NCI-H526 treated with DMSO at 0.1 percent for 48 hours (cell line): Measurements from ENCODE around the gene MARCKSL1.
A peak's percentile ranks its signal among the peaks of the same experiment; 100 is the strongest.
"Not testable (repeated sequence)": the region's sequence is repeated elsewhere in the genome, so short reads cannot be mapped to it uniquely, and the experiment has no call there.

Source experiments
- DNase-seq: peaks from one replicate; lab custom pipeline; 2025; lab: John Stamatoyannopoulos, UW

Gene MARCKSL1, protein sequence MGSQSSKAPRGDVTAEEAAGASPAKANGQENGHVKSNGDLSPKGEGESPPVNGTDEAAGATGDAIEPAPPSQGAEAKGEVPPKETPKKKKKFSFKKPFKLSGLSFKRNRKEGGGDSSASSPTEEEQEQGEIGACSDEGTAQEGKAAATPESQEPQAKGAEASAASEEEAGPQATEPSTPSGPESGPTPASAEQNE

DNA sequence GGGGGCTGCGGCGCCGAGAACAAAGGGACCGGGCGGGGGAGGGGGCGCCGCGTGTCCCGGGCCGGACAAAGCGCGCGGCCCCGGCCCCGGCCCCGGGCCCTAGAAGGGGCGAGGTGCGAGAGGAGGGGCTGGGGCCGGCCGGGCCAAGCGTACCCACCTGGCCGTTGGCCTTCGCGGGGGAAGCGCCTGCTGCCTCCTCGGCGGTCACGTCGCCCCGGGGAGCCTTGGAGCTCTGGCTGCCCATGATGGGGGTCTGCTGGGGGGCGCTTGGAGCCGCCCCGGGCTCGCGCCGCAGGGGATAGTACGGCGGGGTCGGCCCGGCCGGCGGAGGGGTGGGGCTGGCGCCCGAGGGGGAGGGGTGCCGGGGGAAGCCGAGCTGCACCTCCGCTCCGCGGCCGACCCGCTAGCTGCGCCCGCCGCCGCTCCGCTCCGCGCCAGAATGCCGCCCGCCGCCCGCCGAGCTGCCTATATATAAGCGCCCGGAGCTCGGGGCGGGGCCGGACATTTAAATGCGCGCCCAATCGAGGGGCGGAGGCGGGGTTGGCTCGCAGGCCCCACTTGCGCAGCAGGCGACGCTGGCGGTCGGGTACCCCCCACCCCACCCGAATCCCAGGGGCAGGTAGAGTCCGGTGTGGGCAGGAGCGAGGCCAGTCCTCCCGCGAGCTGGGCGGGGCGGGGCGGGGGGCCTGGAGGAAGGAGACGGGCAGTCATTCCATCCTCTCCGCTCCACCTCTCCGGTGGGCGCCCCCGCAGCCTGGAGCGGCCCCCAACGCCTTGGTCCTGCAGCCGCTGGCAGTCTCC, at the start of gene MARCKSL1:
Gene MARCKSL1 (minus strand): TSS at position 444 of the 801 bp plus-strand sequence. CDS start 200 bp downstream, at position 244.
- DNase-seq = peak; percentile 64

DNA sequence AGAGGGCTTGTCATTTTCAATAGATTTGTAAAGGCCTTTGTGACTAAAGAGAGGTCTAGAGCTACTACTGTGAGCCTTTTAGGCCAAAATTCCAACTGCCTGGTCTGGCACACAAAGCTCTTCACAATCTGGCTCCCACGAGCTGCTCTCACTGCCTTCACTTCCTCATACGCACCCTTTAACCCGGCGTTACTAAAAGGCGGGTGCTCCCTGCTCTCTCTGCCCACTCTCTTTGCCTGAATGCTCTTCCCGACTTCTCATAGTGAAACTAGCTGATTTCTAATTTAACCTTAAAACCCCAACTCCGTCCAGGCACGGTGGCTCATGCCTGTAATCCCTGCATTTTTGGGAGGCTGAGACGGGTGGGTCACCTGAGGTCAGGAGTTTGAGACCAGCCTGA, 44.0 kb upstream of the MARCKSL1 start:
- no peak for DNase-seq

DNA sequence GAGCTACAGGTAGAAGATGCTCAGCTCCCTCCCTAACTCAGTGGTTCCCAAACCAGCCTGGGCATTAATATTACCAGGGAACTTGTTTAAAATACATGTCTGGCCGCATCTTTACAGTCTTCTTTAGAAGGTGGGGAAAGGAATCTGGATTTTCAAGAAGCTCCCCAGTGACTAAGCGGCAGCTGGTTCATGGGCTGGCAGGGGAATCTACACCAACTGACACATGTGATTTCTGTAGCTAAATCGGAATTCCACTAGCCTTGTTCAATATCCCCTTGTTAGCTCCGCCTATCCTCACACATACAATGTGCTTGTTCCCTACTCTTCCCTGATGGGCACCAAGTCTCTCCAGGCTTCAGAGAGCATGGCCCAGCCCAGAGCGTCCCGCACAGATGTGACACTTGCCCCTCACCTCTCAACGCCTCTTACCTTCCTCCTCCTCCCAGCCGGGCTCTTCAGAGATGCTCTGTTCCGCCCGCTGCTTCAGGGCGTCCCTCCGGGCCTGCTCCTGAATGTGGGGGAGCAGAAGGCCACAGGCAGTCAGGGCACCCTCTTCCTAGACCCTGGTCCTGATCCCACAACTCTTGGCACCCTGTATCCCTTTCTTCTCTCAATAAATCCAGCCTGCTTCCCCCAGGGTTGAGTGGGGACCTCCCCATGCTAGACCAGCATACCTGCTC, 41.6 kb upstream of the MARCKSL1 start:
- no peak for DNase-seq

DNA sequence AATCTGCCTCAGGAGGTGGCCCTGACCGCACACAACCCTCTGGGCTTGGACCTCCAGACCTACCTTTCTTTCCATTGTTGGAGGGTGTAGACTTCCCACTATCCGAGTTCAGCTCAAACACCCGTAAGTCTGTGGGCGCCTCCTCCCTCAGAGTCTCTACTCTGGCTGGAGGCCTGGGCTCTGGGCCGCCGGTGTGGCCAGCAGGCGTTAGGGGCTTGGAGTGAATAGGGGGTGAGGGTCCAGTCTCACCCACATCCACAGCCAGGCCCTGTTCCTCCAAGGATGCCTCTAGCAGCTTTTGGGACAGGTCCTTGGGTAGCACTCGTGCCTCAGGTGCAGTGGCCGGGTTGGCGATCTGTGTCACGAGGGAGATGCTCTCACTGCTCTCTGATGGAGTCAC, 40.2 kb upstream of the MARCKSL1 start:
- DNase-seq = no peak

DNA sequence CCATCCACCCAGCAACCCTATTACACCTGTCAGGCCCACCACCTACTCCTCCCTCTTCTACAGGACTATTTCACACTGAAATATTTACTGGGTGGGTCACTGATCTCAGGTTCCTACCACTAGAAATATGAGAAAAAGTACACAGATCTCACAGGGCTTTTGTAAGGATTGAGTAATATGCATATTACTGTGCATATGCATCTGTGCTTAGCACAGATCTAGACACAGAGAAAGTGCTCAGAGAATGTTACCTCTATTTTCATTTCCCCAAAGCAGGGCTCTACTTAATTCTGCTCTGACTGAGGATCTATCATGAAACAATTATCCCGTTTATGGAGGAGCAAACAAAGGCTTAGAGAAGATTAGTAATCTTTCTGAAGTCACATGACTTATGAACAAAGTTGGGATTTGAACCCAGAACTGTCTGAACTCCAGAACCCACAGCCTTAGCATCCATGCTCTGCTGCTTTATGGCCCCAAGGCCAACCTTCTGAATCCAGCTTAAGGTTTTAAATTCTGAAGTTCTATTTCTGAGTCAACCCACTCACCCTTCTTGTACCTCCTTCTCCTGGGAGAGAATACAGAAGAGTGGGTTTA, 38.1 kb upstream of the MARCKSL1 start:
- DNase-seq = no peak

DNA sequence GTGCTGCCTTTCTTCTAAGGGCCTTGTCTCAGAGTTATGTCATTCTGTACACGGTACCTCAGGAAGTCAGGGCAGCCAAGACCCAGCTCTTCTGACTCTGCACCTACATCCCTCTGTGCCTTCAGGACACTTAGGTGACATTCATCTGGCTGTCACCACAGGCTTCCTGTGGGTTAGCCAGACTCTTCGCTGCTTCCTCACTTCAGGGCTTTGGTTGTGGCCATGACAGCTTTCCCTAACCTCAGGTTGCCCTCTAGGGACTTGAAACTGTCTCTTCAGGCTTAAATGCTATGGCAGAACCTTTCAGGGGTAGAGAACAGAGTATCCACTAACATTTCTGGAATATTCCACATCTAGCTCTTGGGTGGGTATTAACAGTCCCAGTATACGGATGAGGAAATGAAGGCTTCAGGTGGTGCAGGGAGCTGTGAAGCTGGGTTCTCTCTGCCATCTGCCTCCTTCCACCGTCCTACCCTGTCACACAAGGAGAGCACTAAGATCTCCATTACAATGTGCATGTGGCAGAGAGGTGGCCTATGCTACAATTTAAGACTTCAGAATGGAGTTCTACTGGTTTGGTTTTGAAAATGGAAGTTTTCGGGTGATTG, 36.2 kb upstream of the MARCKSL1 start:
- no peak for DNase-seq

DNA sequence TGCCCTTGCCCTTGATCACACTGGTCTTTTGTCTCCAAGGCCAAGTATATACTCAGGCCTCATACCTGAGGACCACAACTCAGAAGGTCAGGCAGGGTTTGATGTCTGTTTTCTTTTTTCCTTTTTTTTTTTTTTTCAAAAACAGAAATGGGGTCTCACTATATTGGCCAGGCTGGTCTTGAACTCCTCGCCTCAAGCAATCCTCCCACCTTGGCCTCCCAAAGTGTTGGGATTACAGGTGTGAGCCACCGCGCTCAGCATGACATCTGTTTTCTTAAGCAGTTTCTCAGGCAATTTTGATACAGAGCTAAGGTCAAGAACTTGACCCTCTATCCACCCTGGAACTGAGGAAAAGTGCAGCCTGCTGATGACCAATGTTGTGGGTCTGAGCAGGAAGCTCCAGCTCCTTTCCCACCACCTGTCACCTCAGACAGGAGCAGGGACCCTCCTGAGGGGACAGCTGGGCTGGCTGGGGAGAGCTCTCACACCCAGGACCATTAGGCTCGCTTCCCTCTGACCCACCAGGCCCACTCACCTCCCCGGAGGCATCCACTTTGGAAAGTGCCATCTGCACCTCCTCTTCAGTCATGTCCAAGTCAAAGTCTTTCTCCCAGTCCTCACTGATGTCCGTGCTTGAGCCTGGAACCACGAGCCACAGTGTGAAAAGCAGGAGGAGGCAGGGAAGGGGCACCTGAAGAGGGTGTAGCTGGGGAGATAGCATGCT, 32.0 kb upstream of the MARCKSL1 start:
- no peak for DNase-seq

DNA sequence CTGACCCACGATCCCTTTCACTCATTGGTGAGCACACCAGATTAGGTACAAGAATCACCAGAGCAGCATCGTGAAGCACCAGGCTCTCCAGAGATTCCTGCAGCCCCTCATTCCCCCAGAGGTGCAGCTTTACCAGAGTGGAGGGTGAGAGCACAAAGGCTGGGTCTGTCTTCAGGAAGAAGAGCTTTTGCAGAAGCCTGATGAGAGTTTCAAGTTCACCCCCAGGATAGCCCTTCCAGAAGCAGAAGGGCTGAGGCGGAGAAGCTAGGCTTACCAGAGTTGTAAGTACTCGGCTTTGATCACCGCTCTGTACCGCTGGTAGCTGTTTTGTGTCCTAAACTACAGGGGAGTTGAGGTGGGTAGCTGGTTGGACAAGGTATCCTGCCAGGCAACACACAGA, 29.4 kb upstream of the MARCKSL1 start:
- DNase-seq = no peak

DNA sequence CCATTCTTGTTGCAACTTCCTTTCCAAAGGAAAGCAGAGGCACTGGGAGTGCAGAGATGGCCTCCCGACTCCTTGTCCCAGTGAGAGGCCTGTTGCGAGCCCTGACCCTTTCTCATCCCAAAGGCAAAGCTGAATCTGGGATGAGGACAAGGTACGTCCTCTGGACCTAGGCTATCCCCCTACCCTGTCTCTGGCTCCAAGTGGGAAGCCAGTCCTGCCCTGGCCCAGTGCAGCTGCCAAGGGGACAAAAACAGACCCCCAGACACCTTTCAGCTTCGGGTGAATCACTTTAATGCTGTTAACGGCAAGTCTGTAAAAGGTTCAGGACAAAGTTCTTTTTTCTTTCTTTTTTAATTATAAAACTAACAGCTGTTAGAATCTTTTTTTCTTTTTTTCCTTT, 28.8 kb upstream of the MARCKSL1 start:
- DNase-seq = no peak

DNA sequence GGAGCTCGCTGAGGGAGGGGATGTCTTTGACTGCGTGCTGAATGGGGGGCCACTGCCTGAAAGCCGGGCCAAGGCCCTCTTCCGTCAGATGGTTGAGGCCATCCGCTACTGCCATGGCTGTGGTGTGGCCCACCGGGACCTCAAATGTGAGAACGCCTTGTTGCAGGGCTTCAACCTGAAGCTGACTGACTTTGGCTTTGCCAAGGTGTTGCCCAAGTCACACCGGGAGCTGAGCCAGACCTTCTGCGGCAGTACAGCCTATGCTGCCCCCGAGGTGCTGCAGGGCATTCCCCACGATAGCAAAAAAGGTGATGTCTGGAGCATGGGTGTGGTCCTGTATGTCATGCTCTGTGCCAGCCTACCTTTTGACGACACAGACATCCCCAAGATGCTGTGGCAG, 27.7 kb upstream of the MARCKSL1 start:
- no peak for DNase-seq

DNA sequence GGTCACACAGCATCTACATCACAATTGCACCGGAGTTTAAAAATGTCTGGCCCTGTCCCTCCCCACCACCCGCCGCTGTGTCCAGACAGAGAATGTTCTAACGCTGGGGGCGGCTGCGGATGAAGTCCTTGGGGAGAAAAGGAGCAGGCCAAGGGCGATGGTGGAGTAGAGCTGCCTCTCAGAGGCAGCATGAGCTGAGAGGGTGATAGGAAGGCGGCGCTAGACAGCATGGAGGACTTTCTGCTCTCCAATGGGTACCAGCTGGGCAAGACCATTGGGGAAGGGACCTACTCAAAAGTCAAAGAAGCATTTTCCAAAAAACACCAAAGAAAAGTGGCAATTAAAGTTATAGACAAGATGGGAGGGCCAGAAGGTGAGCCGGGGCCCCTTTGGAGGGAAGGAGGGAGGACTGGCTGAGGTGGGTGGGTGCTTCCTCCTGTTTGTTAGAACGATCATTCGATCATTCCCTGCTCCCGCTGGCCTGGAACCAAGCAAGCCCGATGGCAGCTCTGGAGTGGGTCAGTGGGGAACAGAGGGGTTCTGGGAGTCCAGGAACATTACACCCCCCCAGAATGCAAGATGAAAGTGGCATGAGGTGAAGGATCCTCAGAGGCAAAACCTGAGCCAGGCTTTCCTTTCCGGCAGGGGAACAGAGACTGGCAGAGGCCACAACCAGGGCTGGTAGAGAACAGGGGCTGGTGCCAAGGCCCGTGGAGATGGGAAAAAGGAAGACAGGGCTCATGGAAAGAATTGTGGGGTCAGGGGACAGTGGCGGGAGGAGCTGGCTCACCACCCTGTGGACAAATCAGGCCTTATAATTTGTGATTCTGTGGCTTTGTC, 26.7 kb upstream of the MARCKSL1 start, which contains the start of the genes FAM229A and TSSK3:
Gene FAM229A (minus strand): TSS at position 12 of the 840 bp plus-strand sequence. CDS start 394 bp downstream, outside the sequence.
Gene TSSK3 (plus strand): TSS at position 66 of the 840 bp plus-strand sequence. CDS start 163 bp downstream, at position 229.
- no peak for DNase-seq

DNA sequence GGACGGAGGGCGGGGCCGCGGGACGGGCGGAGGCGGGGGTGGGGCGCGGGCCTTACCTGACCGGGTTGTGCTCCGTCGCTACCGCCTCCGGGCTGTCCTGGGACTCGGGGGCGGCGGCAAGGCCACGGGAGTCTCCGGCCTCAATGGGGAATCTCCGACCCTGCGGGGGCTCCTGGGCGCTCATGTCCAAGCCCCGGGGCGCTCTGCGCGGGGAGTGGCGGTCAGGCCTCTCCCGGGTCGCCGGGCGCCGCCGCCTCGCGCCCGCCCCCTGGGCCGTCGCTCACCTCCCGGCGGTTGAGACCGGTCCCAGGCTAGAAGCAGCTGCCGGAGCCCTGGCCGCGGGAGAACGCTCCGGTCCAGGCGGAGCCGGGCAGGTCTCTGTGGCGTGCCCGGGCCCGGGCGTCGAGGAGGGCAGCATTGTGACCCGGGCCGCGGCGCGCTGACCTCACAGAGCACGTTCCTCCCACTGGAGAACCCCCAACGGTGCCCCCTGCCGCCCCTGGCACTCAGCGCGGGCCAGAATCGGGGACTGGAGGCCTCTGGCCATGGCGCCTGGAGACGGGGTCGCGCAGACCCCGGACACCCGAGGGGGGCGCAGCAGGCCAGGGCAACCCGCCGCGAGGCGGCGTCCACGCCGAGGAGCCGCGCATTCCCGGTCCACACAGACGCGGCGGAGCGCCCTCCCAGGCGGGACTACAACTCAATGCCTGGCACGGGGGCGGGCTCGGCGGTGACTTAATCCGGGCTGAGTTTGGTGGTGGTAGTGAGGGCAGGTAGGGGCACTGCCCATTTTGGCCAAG, 25.8 kb upstream of the MARCKSL1 start:
- no peak for DNase-seq

DNA sequence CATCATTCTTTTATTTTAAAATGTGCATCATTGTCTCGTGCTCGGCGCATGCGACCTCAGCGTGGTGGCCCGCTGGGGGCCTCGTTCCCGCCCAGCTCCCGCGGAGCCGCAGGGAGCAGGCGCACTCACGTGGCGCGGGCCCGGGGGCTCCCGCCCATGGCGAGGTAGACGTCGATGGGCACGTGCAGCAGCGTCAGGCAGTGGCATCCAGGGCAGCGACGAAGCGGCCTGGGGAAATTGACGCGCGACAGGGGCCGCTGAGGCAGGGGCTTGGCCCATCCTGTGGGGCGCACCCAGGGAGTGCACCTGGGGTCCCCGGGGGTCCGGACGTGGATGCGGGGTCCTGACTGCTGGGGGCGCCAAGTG, 25.3 kb upstream of the MARCKSL1 start:
- DNase-seq = no peak

DNA sequence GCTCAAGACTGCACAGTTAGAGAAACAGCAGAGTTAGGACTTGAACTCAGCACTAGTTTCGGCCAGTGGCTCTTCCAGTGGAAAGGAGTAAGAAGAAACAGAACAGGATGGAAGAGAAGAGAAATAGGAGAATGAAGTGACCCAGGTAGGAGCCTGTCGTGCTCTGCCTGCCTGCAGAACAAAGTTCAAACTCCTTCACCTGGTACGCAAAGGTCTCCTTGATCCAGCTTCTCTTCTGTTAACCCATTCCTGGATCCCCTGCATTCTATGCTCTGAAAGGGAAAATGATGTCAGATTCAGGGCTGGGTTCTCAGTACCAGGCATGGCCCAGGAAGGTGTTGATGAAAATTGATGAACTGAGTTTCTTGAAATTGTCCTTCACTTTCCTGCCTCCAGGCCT, 22.4 kb upstream of the MARCKSL1 start:
- no peak for DNase-seq

DNA sequence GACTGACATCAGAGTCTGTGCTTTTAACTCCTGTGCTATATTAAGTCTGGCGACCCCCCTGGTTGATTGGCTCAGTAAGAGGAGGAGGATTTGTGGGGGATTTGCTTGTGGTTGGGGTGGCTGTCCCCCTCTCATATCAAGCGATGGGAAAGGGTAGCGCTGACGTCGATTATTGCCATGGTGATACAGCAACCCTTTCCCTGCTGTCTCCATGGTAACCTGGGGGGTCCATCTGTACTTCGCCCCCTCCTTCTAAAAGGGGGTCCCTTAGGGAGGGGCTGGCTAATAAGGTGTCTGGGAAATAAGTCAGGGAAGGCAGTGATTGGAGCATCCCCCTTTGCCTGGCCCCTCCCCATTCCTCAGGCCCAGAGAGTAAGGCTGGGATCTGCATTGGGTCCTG, 21.6 kb upstream of the MARCKSL1 start:
- no peak for DNase-seq

DNA sequence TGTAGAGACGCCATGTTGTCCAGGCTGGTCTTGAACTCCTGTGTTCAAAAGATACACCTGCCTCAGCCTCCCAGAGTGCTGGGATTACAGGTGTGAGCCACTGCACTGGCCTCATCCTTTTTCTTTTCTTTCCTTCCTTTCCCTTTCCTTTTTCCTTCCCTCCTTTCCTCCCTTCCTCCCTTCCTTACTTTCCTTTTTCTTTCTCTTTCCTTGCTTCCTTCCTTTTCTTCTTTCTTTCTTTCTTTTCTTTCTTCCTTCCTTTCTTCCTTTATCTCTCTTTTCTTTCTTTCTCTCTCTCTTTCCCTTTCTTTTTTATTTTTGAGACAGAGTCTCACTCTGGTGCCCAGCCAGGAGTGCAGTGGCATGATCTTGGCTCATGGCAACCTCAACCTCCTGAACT, 20.4 kb upstream of the MARCKSL1 start:
- no peak for DNase-seq

DNA sequence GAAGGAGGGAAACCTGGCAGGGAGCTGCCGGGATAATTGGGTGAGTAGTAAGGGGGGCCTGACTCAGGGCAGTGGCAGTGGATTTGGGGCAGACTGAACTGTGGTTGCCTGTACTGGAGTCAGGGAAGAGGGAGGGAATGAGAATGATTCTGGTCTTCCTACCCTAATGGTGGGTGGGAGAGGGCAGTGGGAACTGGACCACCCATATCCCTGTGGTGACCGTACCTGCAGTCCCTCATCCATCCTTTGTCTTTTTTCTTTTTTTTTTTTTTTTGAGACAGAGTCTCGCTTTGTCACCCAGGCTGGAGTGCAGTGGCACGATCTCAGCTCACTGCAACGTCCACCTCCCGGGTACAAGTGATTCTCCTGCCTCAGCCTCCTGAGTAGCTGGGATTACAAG, 19.7 kb upstream of the MARCKSL1 start:
- DNase-seq = not testable (repeated sequence)

DNA sequence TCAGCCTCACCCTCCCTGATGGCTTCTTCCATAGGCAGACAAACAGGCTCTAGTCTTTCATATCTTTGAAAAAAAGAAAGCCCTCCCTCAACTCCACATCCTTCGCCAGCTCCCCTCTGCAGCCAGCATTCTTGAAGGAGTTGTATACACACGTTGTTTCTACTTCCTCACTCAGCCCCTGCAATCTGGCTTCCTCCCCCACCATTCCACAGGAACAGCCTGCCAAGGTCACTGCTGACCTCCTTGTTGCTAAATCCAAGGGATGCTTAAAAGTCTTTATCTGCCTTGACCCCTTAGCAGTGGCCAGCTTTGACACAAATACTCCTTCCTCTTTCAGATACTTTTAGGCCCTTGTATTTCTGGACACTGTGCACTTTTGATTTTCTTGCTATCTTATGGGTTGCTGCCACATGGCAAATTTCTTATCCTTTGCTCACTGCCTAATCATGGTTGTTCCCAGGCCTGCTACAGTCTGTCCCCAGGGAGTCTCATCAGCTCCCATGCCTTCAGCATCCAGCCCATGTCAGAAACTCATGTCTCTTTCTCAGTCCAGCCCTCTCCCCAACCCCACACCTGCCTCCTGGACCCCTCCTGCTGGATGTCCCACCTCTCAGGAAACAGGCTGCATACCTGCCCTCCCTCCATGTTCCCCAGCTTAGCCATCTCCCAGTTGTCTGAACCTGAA, 18.0 kb upstream of the MARCKSL1 start:
- no peak for DNase-seq

DNA sequence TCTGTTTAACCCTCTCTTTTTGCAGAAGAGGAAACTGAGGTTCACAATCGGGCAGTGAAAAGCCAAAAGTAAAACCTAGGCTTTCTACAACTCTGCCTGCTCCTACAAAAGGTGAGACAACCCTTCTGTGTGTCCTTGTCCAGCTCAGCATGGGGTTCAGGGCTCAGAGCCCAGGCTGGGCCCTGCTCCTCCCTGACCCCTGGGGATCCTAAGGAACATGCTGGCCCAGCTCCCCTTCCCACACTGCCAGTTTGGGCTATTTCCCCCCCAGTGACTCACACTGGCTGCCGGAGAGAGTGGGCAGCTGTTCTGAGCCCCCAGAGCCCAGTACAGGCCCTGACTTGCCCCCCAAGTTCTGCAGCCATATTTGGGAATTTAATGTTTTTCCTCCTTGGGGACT, 17.4 kb upstream of the MARCKSL1 start:
- DNase-seq = no peak
